K562 (cell line): Measurements from ENCODE around the gene GORASP1. TPM values are rescaled to one million over a fixed set of nuclear protein-coding genes. Genes with fewer than 3 reads are reported as not detected.

Source experiments
- ATAC-seq: fragments of 200-7000 bp; cut with Tn5 transposase; 3 replicates; pipeline ENCODE4 v1.9.1; 2020; ENCODE audit warnings: moderate library complexity
- BruUV-seq: library from RNA; stranded (reverse); fragments of 400-500 nt; replicated peaks from 2 replicates; lab custom pipeline; 2021; lab: Mats Ljungman, UMichigan
- CTCF ChIA-PET: fragments of 300-600 bp; formaldehyde crosslinking; extraction: SDS; loops from one replicate; lab custom pipeline; 2021; ENCODE audit warnings: low intra/inter-chr PET ratio; lab: Yijun Ruan, JAX
- POLR2A ChIA-PET: fragments of 300-600, 350-650 bp; sonication (Branson Sonifier 250); formaldehyde crosslinking; extraction: SDS; loops from one replicate; lab custom pipeline; 2021; ENCODE audit warnings: antibody characterized with exemption, inconsistent platforms; lab: Yijun Ruan, JAX
- DNase-seq, 4 experiments: peaks; one replicate each; pipeline versions ENCODE4 v3.0.0 to v3.0.0-alpha.2; 2011 to 2018; ENCODE audit warnings: low spot score in 3 of 4, mixed read lengths in 3 of 4; ENCODE audit errors: extremely low read depth in 1 of 4
- FAIRE-seq: peaks from 2 replicates; lab custom pipeline; 2011; peaks lifted over from hg19 to GRCh38; lab: Jason Lieb, UNC
- H2AFZ ChIP-seq: 2 replicates; pipeline ENCODE4 v1.6.0; 2011; ENCODE audit warnings: low read depth, low read length, control low read depth, inconsistent platforms
- H3K27ac ChIP-seq: fragments of 200-600 bp; 3 replicates; pipeline ENCODE4 v1.8.0; 2011; ENCODE audit warnings: low read depth, mild to moderate bottlenecking, control low read depth, inconsistent platforms, low read length, moderate library complexity, mixed read lengths; ENCODE audit errors: extremely low read depth
- H3K27me3 ChIP-seq, 2 experiments: fragments of 300-600 bp in 1 of 2; 2 replicates in 1 of 2; 3 replicates in 1 of 2; pipeline versions ENCODE4 v1.6.0 to v1.8.0; 2011; ENCODE audit warnings: inconsistent platforms in 2 of 2, low read length in 2 of 2, mild to moderate bottlenecking in 1 of 2, mixed read lengths in 1 of 2, moderate library complexity in 1 of 2; ENCODE audit not compliant: control insufficient read depth in 2 of 2, insufficient read depth in 2 of 2
- H3K36me3 ChIP-seq: fragments of 300-600 bp; 3 replicates; pipeline ENCODE4 v1.8.0; 2011; ENCODE audit warnings: mild to moderate bottlenecking, low read length, inconsistent platforms; ENCODE audit not compliant: control insufficient read depth, insufficient read depth
- H3K4me1 ChIP-seq, 2 experiments: fragments of 200-600 bp in 1 of 2; replicated peaks in 1 of 2; 2 replicates in 1 of 2; 3 replicates in 1 of 2; pipeline versions ENCODE4 v1.5.1 to v1.8.0; 2011; ENCODE audit warnings: inconsistent platforms in 2 of 2, low read length in 2 of 2, mild to moderate bottlenecking in 1 of 2, mixed read lengths in 1 of 2, moderate library complexity in 1 of 2; ENCODE audit not compliant: control insufficient read depth in 2 of 2, insufficient read depth in 2 of 2
- H3K4me2 ChIP-seq: 2 replicates; pipeline ENCODE4 v1.6.1; 2011; ENCODE audit warnings: low read length, control low read depth, inconsistent platforms, mixed read lengths; ENCODE audit not compliant: insufficient read depth
- H3K4me3 ChIP-seq: fragments of 200-600 bp; sonication (generic), shearing (Covaris generic); 2 replicates; pipeline ENCODE4 v1.5.1; 2016; ENCODE audit warnings: control low read depth, inconsistent platforms
- H3K79me2 ChIP-seq: fragments of 200-600 bp; 3 replicates; pipeline ENCODE4 v1.8.0; 2011; ENCODE audit warnings: low read length, inconsistent platforms; ENCODE audit not compliant: control insufficient read depth, insufficient read depth
- H3K9ac ChIP-seq, 2 experiments: 2 replicates each; pipeline versions ENCODE4 v1.6.0 to v1.6.1; 2011; ENCODE audit warnings: low read depth in 2 of 2, low read length in 2 of 2, control low read depth in 1 of 2, inconsistent platforms in 1 of 2, mild to moderate bottlenecking in 1 of 2, mixed read lengths in 1 of 2; ENCODE audit not compliant: insufficient read depth in 1 of 2
- H3K9me1 ChIP-seq: one replicate; pipeline ENCODE4 v1.6.0; 2011; ENCODE audit warnings: inconsistent platforms, mild to moderate bottlenecking, low read length, moderate library complexity; ENCODE audit not compliant: control insufficient read depth, insufficient read depth
- H3K9me3 ChIP-seq: replicated peaks from 2 replicates; pipeline ENCODE4 v1.5.1; 2011; ENCODE audit warnings: low read depth, low read length, inconsistent platforms; ENCODE audit not compliant: control insufficient read depth, insufficient read depth
- H4K20me1 ChIP-seq: replicated peaks from 2 replicates; pipeline ENCODE4 v1.6.1; 2011; ENCODE audit warnings: low read length, inconsistent platforms, mixed read lengths; ENCODE audit not compliant: control insufficient read depth, insufficient read depth
- BCLAF1 ChIP-seq, 2 experiments: fragments of 450-650 bp in 1 of 2; IDR thresholded peaks; 2 replicates each; pipeline ENCODE4 v1.6.1; 2011 to 2017; ENCODE audit warnings: low read depth in 2 of 2, antibody characterized with exemption in 1 of 2, borderline replicate concordance in 1 of 2, low read length in 1 of 2, mild to moderate bottlenecking in 1 of 2, mixed read lengths in 1 of 2; ENCODE audit not compliant: control insufficient read depth in 1 of 2
- CBX3 ChIP-seq, 2 experiments: IDR thresholded peaks; 1 replicate in 1 of 2; 2 replicates in 1 of 2; pipeline ENCODE4 v1.6.1; 2012; ENCODE audit warnings: inconsistent platforms in 2 of 2, low read length in 2 of 2, borderline replicate concordance in 1 of 2, control low read depth in 1 of 2
- FOXP1 ChIP-seq: sonication (generic); formaldehyde crosslinking; IDR thresholded peaks from 2 replicates; pipeline ENCODE4 v1.8.0; 2022; ENCODE audit warnings: mild to moderate bottlenecking, missing genetic modification reagents
- MBD1 ChIP-seq: fragments of 250-450 bp; sonication (Bioruptor Pico); IDR thresholded peaks from 2 replicates; pipeline ENCODE4 v1.8.0; 2022; ENCODE audit warnings: inconsistent platforms
- POLR2AphosphoS5 ChIP-seq: IDR thresholded peaks from 2 replicates; pipeline ENCODE4 v1.6.1; 2011; ENCODE audit warnings: mild to moderate bottlenecking, low read depth, low read length, moderate library complexity; ENCODE audit not compliant: control insufficient read depth, insufficient read depth
- POLR2G ChIP-seq: fragments of 200-400 bp; formaldehyde crosslinking; IDR thresholded peaks from 2 replicates; pipeline ENCODE4 v1.6.1; 2017; ENCODE audit warnings: low read depth, mild to moderate bottlenecking, antibody characterized with exemption, low read length, moderate library complexity
- WGBS: fragments of 100-300 bp; shearing (Covaris generic); methylation state at CpG from one replicate; pipeline ENCODE4 v1.1.6; 2016; ENCODE audit warnings: low coverage, mixed read lengths; ENCODE audit not compliant: insufficient coverage; ENCODE audit errors: missing lambda C conversion rate; 5-methylcytosine and 5-hydroxymethylcytosine counted together
- in situ Hi-C: fragments of 300-500 bp; cut with MboI; formaldehyde crosslinking; loops from 4 replicates; pipeline ENCODE4 v1.15.0; 2018; ENCODE audit warnings: inconsistent platforms, mixed read lengths
- intact Hi-C: fragments of 100-400 bp; cut with micrococcal nuclease; formaldehyde crosslinking; loops from 2 replicates; pipeline ENCODE4 v1.14.2; 2022
- polyA plus RNA-seq, 8 experiments: library from polyadenylated mRNA; depleted of rRNA in 4 of 8; stranded (reverse) in 5 of 8; unstranded in 3 of 8; fragments of >200 nt; fragmentation: Nextera tagmentation in 2 of 8; fragmentation: Illumina TruSeq in 1 of 8; extraction: Ambion mirVana in 2 of 8; extraction: Trizol in 1 of 8; gene quantifications; 2 replicates each; pipeline versions ENCODE4 v1.2.1 to v1.2.3, GENCODE V29; 2011 to 2014; ENCODE audit warnings: inconsistent platforms in 1 of 8, missing spikeins in 1 of 8
- total RNA-seq, 7 experiments: library from RNA; depleted of rRNA in 6 of 7; stranded (reverse); fragments of >200 nt in 6 of 7; fragmentation: Illumina TruSeq in 2 of 7; extraction: Trizol in 2 of 7; gene quantifications; 2 replicates each; pipeline versions ENCODE4 v1.2.1 to v1.2.3, GENCODE V29; 2011 to 2021; ENCODE audit warnings: low replicate concordance in 1 of 7

GORASP1 gene
- total and polyA plus RNA-seq, 9 of the 15 experiments (the other 6 are each of a cell fraction or from before 2014, with no cell fraction given) = 8.4 to 87.9 (median 67.6) TPM

DNA sequence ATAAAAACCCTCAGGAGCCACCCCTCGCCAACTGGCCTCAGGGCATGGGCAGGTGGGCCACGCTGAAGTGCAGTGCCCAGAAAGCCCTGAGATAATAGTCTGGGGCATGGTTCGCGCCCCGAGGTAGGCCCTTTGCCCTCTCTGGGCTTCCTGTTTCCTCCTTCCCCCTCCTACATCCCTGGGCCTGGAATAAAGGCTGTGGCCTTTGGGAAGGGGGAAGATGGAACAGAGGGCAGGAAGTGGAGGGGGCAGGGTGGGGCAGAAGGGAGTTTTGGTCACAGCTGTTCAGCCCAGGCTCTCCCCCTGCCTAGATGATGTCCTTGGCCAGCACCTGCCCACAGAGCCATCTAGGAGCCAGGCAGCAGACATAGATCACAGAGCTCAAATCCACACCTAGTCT is 34.6 kb upstream of the GORASP1 start:
- in situ Hi-C loops = no loop called here
- Histone ChIP-seq H3K27me3 (no peaks in the 10 kb centered on the region), H4K20me1 (peaks cover 40% of the 10 kb centered on the region), H3K9me1 (peaks cover 7% of the 10 kb centered on the region), H3K9ac (0 out of 4 replicates have a peak overlapping the region, but pooled peaks of 1 of the 2 experiments have one; percentile 31), H3K4me2 (no peak overlapping the region), H2AFZ (no peak overlapping the region), H3K4me1 (peaks cover 14 to 21% of the 10 kb centered on the region in 2 experiments), H3K9me3 (no peaks in the 10 kb centered on the region), H3K79me2 (peaks cover 12% of the 10 kb centered on the region), H3K4me3 (no peak overlapping the region), H3K27ac (no peak overlapping the region), H3K36me3 (peaks cover 72% of the 10 kb centered on the region)
- intact Hi-C loops = no loop called here
- DNase-seq = no peak
- ChIA-PET CTCF (no interaction called here), POLR2A (interaction anchor here (0.6 to 2.5 kb wide), 4 partner anchors 8 to 17 kb away, joined by 3 to 21 read pairs (median 4); no protein-coding TSS in a partner anchor)
- TF ChIP-seq POLR2G = peak; percentile 37
- TF ChIP-seq BCLAF1 (IDR thresholded peaks at IDR 0.05; ENCODE audit: borderline replicate concordance in 1 of 2, control insufficient read depth in 1 of 2, low read depth in 2 of 2, low read length in 1 of 2) = 0 out of 4 replicates have a peak, but pooled peaks of 1 of the 2 experiments have one; percentile 24
- TF ChIP-seq POLR2AphosphoS5 = peak; percentile 78
- TF ChIP-seq CBX3 (IDR thresholded peaks at IDR 0.05; ENCODE audit: borderline replicate concordance in 1 of 2, low read length in 2 of 2) = no peak
- TF ChIP-seq FOXP1 (CRISPR knock-in tag) = no peak
- no peak for TF ChIP-seq MBD1 (CRISPR knock-in tag)
- WGBS = 96% methylated on average over 5 of the region's 5 CpGs
- BruUV-seq = no TSS peak
- ATAC-seq = no peak
- FAIRE-seq = no peak
